ENCODE measurements around the gene ATG12.

DNA sequence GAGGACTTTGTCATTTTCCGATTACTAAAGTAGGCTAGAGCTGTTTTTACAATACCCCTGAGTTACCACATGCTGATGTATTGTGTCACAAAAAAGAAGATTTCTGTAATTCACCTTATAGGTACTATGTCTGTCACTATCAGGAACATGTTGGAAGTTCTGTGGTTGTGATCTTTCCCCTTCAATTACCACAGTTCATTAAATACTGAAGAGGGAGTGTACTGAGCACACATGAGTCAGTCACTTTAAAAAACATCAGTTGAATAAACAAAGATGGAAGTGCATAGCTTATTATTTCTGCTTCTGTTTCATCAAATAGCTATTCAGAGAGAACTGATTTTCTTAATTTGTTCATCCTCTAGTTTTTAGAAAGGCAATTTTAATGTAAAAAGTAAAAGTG is 32.0 kb upstream of the ATG12 start:
- TF ChIP-seq, protein P1, sequence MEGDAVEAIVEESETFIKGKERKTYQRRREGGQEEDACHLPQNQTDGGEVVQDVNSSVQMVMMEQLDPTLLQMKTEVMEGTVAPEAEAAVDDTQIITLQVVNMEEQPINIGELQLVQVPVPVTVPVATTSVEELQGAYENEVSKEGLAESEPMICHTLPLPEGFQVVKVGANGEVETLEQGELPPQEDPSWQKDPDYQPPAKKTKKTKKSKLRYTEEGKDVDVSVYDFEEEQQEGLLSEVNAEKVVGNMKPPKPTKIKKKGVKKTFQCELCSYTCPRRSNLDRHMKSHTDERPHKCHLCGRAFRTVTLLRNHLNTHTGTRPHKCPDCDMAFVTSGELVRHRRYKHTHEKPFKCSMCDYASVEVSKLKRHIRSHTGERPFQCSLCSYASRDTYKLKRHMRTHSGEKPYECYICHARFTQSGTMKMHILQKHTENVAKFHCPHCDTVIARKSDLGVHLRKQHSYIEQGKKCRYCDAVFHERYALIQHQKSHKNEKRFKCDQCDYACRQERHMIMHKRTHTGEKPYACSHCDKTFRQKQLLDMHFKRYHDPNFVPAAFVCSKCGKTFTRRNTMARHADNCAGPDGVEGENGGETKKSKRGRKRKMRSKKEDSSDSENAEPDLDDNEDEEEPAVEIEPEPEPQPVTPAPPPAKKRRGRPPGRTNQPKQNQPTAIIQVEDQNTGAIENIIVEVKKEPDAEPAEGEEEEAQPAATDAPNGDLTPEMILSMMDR (IDR thresholded peaks at IDR 0.05): no peak
- TF ChIP-seq, protein P2, sequence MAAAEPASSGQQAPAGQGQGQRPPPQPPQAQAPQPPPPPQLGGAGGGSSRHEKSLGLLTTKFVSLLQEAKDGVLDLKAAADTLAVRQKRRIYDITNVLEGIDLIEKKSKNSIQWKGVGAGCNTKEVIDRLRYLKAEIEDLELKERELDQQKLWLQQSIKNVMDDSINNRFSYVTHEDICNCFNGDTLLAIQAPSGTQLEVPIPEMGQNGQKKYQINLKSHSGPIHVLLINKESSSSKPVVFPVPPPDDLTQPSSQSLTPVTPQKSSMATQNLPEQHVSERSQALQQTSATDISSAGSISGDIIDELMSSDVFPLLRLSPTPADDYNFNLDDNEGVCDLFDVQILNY (CRISPR knock-in tag; IDR thresholded peaks at IDR 0.05): no peak
- no peak for TF ChIP-seq SMAD3 (CRISPR knock-in tag; IDR thresholded peaks at IDR 0.05; ENCODE audit: borderline replicate concordance)
- TF ChIP-seq, protein P3, sequence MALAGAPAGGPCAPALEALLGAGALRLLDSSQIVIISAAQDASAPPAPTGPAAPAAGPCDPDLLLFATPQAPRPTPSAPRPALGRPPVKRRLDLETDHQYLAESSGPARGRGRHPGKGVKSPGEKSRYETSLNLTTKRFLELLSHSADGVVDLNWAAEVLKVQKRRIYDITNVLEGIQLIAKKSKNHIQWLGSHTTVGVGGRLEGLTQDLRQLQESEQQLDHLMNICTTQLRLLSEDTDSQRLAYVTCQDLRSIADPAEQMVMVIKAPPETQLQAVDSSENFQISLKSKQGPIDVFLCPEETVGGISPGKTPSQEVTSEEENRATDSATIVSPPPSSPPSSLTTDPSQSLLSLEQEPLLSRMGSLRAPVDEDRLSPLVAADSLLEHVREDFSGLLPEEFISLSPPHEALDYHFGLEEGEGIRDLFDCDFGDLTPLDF (CRISPR knock-in tag; IDR thresholded peaks at IDR 0.05): no peak
- TF ChIP-seq SOX15 (CRISPR knock-in tag; IDR thresholded peaks at IDR 0.05): no peak
- TF ChIP-seq TEAD4 (CRISPR knock-in tag; IDR thresholded peaks at IDR 0.05): no peak

All from WTC11 (cell line).